OCI-LY1 (cell line): ENCODE measurements around the gene BOLA1.
"Not testable (repeated sequence)": the region's sequence is repeated elsewhere in the genome, so short reads cannot be mapped to it uniquely, and the experiment has no call there.

Experiments used
- EZH2 ChIP-seq: fragments of 200-600 bp; sonication (generic), shearing (Covaris generic); IDR thresholded peaks from 2 replicates; pipeline ENCODE4 v1.8.0; 2017; ENCODE audit warnings: borderline replicate concordance, mixed run types, mild to moderate bottlenecking, antibody characterized with exemption, low read length, moderate library complexity, mixed read lengths
- TF ChIP-seq, protein P1 (sequence below): fragments of 200-600 bp; sonication (generic), shearing (Covaris generic); IDR thresholded peaks from 2 replicates; pipeline ENCODE4 v1.5.1; 2017; ENCODE audit warnings: mild to moderate bottlenecking, antibody characterized with exemption, low read length, moderate library complexity, mixed read lengths

DNA sequence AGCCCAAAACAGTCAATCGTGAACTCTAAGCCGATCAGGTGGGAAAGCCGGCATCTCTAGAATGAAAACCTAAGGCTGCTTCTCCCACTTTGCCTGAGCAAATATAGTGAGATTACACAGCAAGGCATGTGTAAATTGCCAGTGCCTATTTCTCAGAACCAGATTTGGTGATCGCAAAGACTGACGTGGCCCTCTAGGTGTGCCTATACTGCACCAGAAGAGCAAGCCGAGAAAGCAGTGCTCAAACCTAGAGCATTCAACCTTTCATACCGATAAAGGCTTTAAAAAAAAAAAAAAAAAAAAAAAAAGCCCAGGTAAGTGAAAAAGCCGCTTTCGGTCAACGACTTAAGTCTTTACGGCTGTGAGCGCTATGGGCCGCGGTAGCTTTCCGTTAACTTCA is 39.1 kb upstream of the BOLA1 start:
- not testable (repeated sequence) for TF ChIP-seq EZH2
- TF ChIP-seq, protein P1, sequence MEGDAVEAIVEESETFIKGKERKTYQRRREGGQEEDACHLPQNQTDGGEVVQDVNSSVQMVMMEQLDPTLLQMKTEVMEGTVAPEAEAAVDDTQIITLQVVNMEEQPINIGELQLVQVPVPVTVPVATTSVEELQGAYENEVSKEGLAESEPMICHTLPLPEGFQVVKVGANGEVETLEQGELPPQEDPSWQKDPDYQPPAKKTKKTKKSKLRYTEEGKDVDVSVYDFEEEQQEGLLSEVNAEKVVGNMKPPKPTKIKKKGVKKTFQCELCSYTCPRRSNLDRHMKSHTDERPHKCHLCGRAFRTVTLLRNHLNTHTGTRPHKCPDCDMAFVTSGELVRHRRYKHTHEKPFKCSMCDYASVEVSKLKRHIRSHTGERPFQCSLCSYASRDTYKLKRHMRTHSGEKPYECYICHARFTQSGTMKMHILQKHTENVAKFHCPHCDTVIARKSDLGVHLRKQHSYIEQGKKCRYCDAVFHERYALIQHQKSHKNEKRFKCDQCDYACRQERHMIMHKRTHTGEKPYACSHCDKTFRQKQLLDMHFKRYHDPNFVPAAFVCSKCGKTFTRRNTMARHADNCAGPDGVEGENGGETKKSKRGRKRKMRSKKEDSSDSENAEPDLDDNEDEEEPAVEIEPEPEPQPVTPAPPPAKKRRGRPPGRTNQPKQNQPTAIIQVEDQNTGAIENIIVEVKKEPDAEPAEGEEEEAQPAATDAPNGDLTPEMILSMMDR, result not testable (repeated sequence)
